Endothelial cell of umbilical vein (primary cell): ENCODE results near the gene CNTNAP2. TPM values are rescaled to one million over a fixed set of nuclear protein-coding genes. Genes with fewer than 3 reads are reported as not detected.

ENCODE experiments used
- BruUV-seq: library from RNA; stranded (reverse); fragments of 400-500 nt; replicated peaks from 2 replicates; lab custom pipeline; 2021; lab: Mats Ljungman, UMichigan
- CTCF ChIA-PET: fragments of 300-600, 350-600 bp; sonication (Branson Sonifier 250); formaldehyde crosslinking; loops from one replicate; lab custom pipeline; 2021; ENCODE audit warnings: antibody characterized with exemption, inconsistent platforms; lab: Charles Lee
- POLR2A ChIA-PET: fragments of 300-600, 350-600 bp; sonication (Branson Sonifier 250); formaldehyde crosslinking; loops from one replicate; lab custom pipeline; 2021; ENCODE audit warnings: antibody characterized with exemption, inconsistent platforms; lab: Charles Lee
- DNase-seq: peaks from one replicate; pipeline ENCODE4 v3.0.0-alpha.2; 2011; ENCODE audit warnings: low read depth, low spot score
- FAIRE-seq: peaks from 2 replicates; lab custom pipeline; 2011; peaks lifted over from hg19 to GRCh38; lab: Jason Lieb, UNC
- H2AFZ ChIP-seq: 2 replicates; pipeline ENCODE4 v1.6.0; 2012; ENCODE audit warnings: low read depth, low read length, control low read depth, inconsistent platforms
- H3K27ac ChIP-seq: 2 replicates; pipeline ENCODE4 v1.5.1; 2011; ENCODE audit warnings: low read depth, mild to moderate bottlenecking, control low read depth, low read length, moderate library complexity; ENCODE audit not compliant: insufficient read depth
- H3K27me3 ChIP-seq, 2 experiments: 2 replicates each; pipeline versions ENCODE4 v1.6.0 to v1.6.1; 2011; ENCODE audit warnings: low read length in 2 of 2, mixed read lengths in 1 of 2; ENCODE audit not compliant: control insufficient read depth in 2 of 2, insufficient read depth in 2 of 2
- H3K36me3 ChIP-seq, 2 experiments: 2 replicates in 1 of 2; 3 replicates in 1 of 2; pipeline ENCODE4 v1.5.1; 2011; ENCODE audit warnings: low read length in 2 of 2, mild to moderate bottlenecking in 1 of 2, moderate library complexity in 1 of 2; ENCODE audit not compliant: control insufficient read depth in 2 of 2, insufficient read depth in 2 of 2; ENCODE audit errors: extremely low read depth in 1 of 2
- H3K4me1 ChIP-seq: 3 replicates; pipeline ENCODE4 v1.5.1; 2011; ENCODE audit warnings: mild to moderate bottlenecking, low read length; ENCODE audit not compliant: control insufficient read depth, insufficient read depth; ENCODE audit errors: extremely low read depth
- H3K4me2 ChIP-seq: 2 replicates; pipeline ENCODE4 v1.6.1; 2011; ENCODE audit warnings: low read length, control low read depth, mixed read lengths; ENCODE audit not compliant: insufficient read depth
- H3K4me3 ChIP-seq, 3 experiments: fragments of 200-600 bp in 1 of 3; sonication (generic), shearing (Covaris generic) in 1 of 3; replicated peaks in 1 of 3; 2 replicates each; pipeline ENCODE4 v1.5.1; 2011 to 2016; ENCODE audit warnings: control low read depth in 3 of 3, low read length in 3 of 3, mild to moderate bottlenecking in 2 of 3, inconsistent platforms in 1 of 3, low read depth in 1 of 3, moderate library complexity in 1 of 3; ENCODE audit not compliant: insufficient read depth in 1 of 3
- H3K79me2 ChIP-seq: 2 replicates; pipeline ENCODE4 v1.6.0; 2012; ENCODE audit warnings: low read length, inconsistent platforms; ENCODE audit not compliant: control insufficient read depth, insufficient read depth
- H3K9ac ChIP-seq: replicated peaks from 2 replicates; pipeline ENCODE3; 2011; ENCODE audit warnings: low read length, control low read depth; ENCODE audit not compliant: insufficient read depth; ENCODE audit errors: extremely low read depth
- H3K9me1 ChIP-seq: replicated peaks from 3 replicates; pipeline ENCODE4 v1.6.0; 2011; ENCODE audit warnings: mild to moderate bottlenecking, low read length; ENCODE audit not compliant: control insufficient read depth, insufficient read depth; ENCODE audit errors: extremely low read depth
- H3K9me3 ChIP-seq: replicated peaks from 2 replicates; pipeline ENCODE4 v1.5.1; 2012; ENCODE audit warnings: low read length, inconsistent platforms; ENCODE audit not compliant: control insufficient read depth, insufficient read depth
- H4K20me1 ChIP-seq: replicated peaks from 2 replicates; pipeline ENCODE3; 2011; ENCODE audit warnings: mild to moderate bottlenecking, low read length; ENCODE audit not compliant: control insufficient read depth, insufficient read depth; ENCODE audit errors: extremely low read depth
- CTCF ChIP-seq, 2 donors: IDR thresholded peaks; 1 replicate in 1 of 2; 2 replicates in 1 of 2; pipeline ENCODE4 v1.5.1; 2011; ENCODE audit warnings: low read length in 2 of 2, mild to moderate bottlenecking in 2 of 2, moderate library complexity in 2 of 2, control low read depth in 1 of 2, inconsistent platforms in 1 of 2, low read depth in 1 of 2; ENCODE audit not compliant: insufficient read depth in 1 of 2; ENCODE audit errors: extremely low read depth in 1 of 2
- EZH2 ChIP-seq: IDR thresholded peaks from 2 replicates; pipeline ENCODE4 v1.6.1; 2012; ENCODE audit warnings: borderline replicate concordance, low read depth, mild to moderate bottlenecking, moderate library complexity, low read length, inconsistent platforms; ENCODE audit not compliant: severe bottlenecking
- FOS ChIP-seq: IDR thresholded peaks from 2 replicates; pipeline ENCODE4 v1.6.1; 2011; ENCODE audit warnings: mild to moderate bottlenecking, low read length, moderate library complexity, borderline replicate concordance; ENCODE audit not compliant: insufficient read depth
- GATA2 ChIP-seq: IDR thresholded peaks from 2 replicates; pipeline ENCODE4 v1.7.0; 2011; ENCODE audit warnings: low read depth, mild to moderate bottlenecking, moderate library complexity, mixed read lengths, low read length; ENCODE audit not compliant: insufficient read length, insufficient read depth
- JUN ChIP-seq: IDR thresholded peaks from 2 replicates; pipeline ENCODE4 v1.6.1; 2011; ENCODE audit warnings: borderline replicate concordance, low read depth; ENCODE audit not compliant: insufficient read length, insufficient read depth
- MAX ChIP-seq: IDR thresholded peaks from 2 replicates; pipeline ENCODE4 v1.6.1; 2011; ENCODE audit not compliant: insufficient read depth, insufficient read length
- MYC ChIP-seq: IDR thresholded peaks from one replicate; pipeline ENCODE4 v1.6.1; 2011; ENCODE audit warnings: mild to moderate bottlenecking, low read depth, low read length
- POLR2A ChIP-seq: IDR thresholded peaks from 2 replicates; pipeline ENCODE4 v1.6.1; 2012; ENCODE audit warnings: low read depth, mild to moderate bottlenecking, control low read depth, low read length
- POLR2AphosphoS5 ChIP-seq: IDR thresholded peaks from 2 replicates; pipeline ENCODE4 v1.6.1; 2012; ENCODE audit warnings: low read depth, mild to moderate bottlenecking, control low read depth, low read length, moderate library complexity; ENCODE audit not compliant: insufficient read depth
- dilution Hi-C: fragments of 300-500 bp; cut with MboI; formaldehyde crosslinking; loops from one replicate; pipeline ENCODE4 v1.15.0; 2019; ENCODE audit warnings: low sequenced_read_pairs; ENCODE audit not compliant: extremely low pct_ligation_motif_present
- intact Hi-C: fragments of 100-400 bp; cut with micrococcal nuclease; formaldehyde crosslinking; loops from one replicate; pipeline ENCODE4 v1.10.0; 2022
- polyA plus RNA-seq, 4 experiments: library from polyadenylated mRNA; depleted of rRNA in 3 of 4; stranded (reverse) in 3 of 4; unstranded in 1 of 4; fragments of >200 nt; gene quantifications; 2 replicates each; pipeline versions ENCODE4 v1.2.1 to v1.2.3, GENCODE V29; 2011 to 2012; ENCODE audit warnings: missing spikeins in 1 of 4
- total RNA-seq: library from RNA; stranded (reverse); gene quantifications from 2 replicates; pipeline ENCODE4 v1.2.3, GENCODE V29; 2021

Gene CNTNAP2
- total and polyA plus RNA-seq, 2 donors (not counting 3 experiments of a cell fraction or from before 2014, with no cell fraction given), result not detected

DNA sequence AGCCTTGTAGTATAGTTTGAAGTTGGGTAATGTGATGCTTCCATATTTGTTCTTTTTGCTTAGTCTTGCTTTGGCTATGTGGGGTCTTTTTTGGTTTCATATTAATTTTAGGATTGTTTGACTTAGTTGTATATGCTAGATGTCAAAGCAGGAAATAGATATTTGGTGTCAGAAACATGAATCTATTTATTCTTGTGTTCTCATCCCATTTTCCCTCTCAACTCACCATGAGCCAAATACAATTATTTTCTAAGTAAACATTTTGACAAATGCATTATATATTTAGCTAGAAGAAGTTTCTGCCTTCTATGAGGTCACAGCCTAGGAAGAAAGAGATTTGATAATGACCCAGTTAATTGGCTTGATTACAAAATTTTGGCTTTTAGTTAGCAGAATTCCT lies 1313.4 kb downstream of the CNTNAP2 start:
- DNase-seq (no peak), FAIRE-seq (no peak)
- no peak overlapping the region for H3K4me2 ChIP-seq
- no peaks in the 10 kb centered on the region for H4K20me1 ChIP-seq
- ChIA-PET CTCF (no interaction called here), POLR2A (no interaction called here)
- TF ChIP-seq MAX (no peak), EZH2 (no peak), JUN (no peak), GATA2 (no peak), FOS (no peak), CTCF (IDR thresholded peaks at IDR 0.05; ENCODE audit: extremely low read depth in 1 of 2, insufficient read depth in 1 of 2, low read depth in 1 of 2, low read length in 2 of 2) (no peak), MYC (no peak), POLR2AphosphoS5 (no peak), POLR2A (no peak)
- no peaks in the 10 kb centered on the region for H3K9me1 ChIP-seq
- no peaks in the 10 kb centered on the region for H3K79me2 ChIP-seq
- H3K27me3 ChIP-seq, result no peaks in the 10 kb centered on the region
- dilution Hi-C loops (no loop called here), intact Hi-C loops (no loop called here)
- no TSS peak for BruUV-seq
- H3K9me3 ChIP-seq, result peaks cover 3% of the 10 kb centered on the region
- no peak overlapping the region for H3K4me3 ChIP-seq
- H3K4me1 ChIP-seq, result no peaks in the 10 kb centered on the region
- no peak overlapping the region for H3K9ac ChIP-seq
- H3K27ac ChIP-seq, result no peak overlapping the region
- no peaks in the 10 kb centered on the region for H3K36me3 ChIP-seq
- H2AFZ ChIP-seq, result no peak overlapping the region
